HEK293T (cell line): Measurements from ENCODE around the gene UVRAG.

Experiments
- ARNT ChIP-seq: fragments of 450-650 bp; IDR thresholded peaks from 2 replicates; pipeline ENCODE4 v1.6.1; 2017; ENCODE audit warnings: mild to moderate bottlenecking
- BHLHE40 ChIP-seq: fragments of 450-650 bp; IDR thresholded peaks from 2 replicates; pipeline ENCODE4 v1.6.1; 2016; ENCODE audit warnings: mild to moderate bottlenecking, moderate library complexity, borderline replicate concordance
- FOXA1 ChIP-seq: fragments of 450-650 bp; IDR thresholded peaks from 2 replicates; pipeline ENCODE4 v1.6.1; 2016; ENCODE audit warnings: mild to moderate bottlenecking
- FOXK2 ChIP-seq: fragments of 450-650 bp; IDR thresholded peaks from 2 replicates; pipeline ENCODE4 v1.6.1; 2016; ENCODE audit warnings: mild to moderate bottlenecking
- FOXM1 ChIP-seq: fragments of 450-650 bp; IDR thresholded peaks from 2 replicates; pipeline ENCODE4 v1.6.1; 2017; ENCODE audit warnings: mild to moderate bottlenecking, borderline replicate concordance
- HDGF ChIP-seq: fragments of 450-650 bp; IDR thresholded peaks from 2 replicates; pipeline ENCODE4 v1.6.1; 2017; ENCODE audit warnings: antibody characterized with exemption, borderline replicate concordance
- LEF1 ChIP-seq: fragments of 450-650 bp; IDR thresholded peaks from 2 replicates; pipeline ENCODE4 v1.6.1; 2017; ENCODE audit warnings: mild to moderate bottlenecking, borderline replicate concordance
- NFRKB ChIP-seq: fragments of 450-650 bp; IDR thresholded peaks from 2 replicates; pipeline ENCODE4 v1.6.1; 2016; ENCODE audit warnings: mild to moderate bottlenecking, moderate library complexity
- SP1 ChIP-seq: fragments of 450-650 bp; IDR thresholded peaks from 2 replicates; pipeline ENCODE4 v1.6.1; 2017
- SUZ12 ChIP-seq: fragments of 450-650 bp; IDR thresholded peaks from 2 replicates; pipeline ENCODE4 v1.6.1; 2016; ENCODE audit warnings: mild to moderate bottlenecking
- ZNF384 ChIP-seq: fragments of 450-650 bp; IDR thresholded peaks from 2 replicates; pipeline ENCODE4 v1.6.1; 2016

DNA sequence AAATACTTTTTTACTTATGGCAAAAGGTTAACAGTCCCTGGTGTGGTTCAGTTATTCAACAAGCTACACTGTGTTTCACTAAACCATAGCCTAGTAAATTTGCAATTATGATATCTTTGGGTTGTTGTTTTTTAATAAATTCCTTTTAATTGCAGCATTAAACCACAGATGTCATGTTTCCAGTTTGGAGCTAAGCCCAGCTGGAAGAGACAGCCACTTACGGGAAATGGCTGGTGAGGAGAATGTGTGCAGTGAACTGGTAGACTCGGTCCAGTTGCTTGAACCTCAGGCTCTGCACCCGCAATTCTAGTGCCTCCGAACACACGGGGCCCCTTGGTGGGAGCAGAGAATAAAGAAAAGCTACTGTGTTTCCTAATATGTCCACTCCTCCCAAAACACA lies 320.5 kb downstream of the UVRAG start:
- TF ChIP-seq BHLHE40 (no peak), SUZ12 (no peak), ARNT (no peak), SP1 (no peak), FOXM1 (no peak), FOXK2 (no peak), NFRKB (no peak), ZNF384 (no peak), HDGF (no peak), LEF1 (no peak), FOXA1 (no peak)
